C4-2B (cell line): ENCODE data around the gene TDP2.

ENCODE experiments used
- H3K27ac ChIP-seq: fragments of 450-650 bp; 2 replicates; pipeline ENCODE4 v1.5.1; 2017
- CTCF ChIP-seq: fragments of 450-650 bp; conservative IDR thresholded peaks from 2 replicates; pipeline ENCODE4 v1.5.1; 2017; ENCODE audit warnings: mild to moderate bottlenecking
- ZFX ChIP-seq: fragments of 450-650 bp; IDR thresholded peaks from 2 replicates; pipeline ENCODE4 v1.6.1; 2017

The TDP2 gene

GRCh38 chr6:24620637-24621036, 46.1 kb downstream of the TDP2 start:
- H3K27ac ChIP-seq, result no peak overlapping the region
- TF ChIP-seq ZFX (no peak), CTCF (no peak)

GRCh38 chr6:24619661-24620060, 47.0 kb downstream of the TDP2 start:
- no peak overlapping the region for H3K27ac ChIP-seq
- TF ChIP-seq CTCF (no peak), ZFX (no peak)

DNA sequence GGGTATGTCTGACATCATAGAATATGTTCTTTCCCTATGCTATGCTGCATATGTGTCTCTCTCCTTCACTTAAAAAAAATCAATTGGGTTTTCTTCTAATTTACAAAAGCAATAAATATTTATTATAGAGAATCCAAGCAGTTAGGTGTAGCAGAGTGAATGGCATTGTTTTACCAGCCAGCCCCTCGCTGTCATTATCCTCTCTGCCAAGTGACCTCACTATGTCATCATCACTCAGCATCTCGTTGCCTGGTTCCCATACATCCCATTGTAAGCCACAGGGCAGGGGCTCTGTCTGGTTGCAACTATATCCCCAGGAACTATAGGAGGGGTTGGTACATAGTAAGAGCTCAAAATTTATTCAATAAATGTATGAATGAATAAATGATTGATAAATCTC, 52.1 kb downstream of the TDP2 start:
- no peak for TF ChIP-seq ZFX
- TF ChIP-seq CTCF, result no peak
- H3K27ac ChIP-seq, result no peak overlapping the region

GRCh38 chr6:24614043-24614420, 52.7 kb downstream of the TDP2 start:
- TF ChIP-seq CTCF (no peak), ZFX (no peak)
- H3K27ac ChIP-seq, result no peak overlapping the region

DNA sequence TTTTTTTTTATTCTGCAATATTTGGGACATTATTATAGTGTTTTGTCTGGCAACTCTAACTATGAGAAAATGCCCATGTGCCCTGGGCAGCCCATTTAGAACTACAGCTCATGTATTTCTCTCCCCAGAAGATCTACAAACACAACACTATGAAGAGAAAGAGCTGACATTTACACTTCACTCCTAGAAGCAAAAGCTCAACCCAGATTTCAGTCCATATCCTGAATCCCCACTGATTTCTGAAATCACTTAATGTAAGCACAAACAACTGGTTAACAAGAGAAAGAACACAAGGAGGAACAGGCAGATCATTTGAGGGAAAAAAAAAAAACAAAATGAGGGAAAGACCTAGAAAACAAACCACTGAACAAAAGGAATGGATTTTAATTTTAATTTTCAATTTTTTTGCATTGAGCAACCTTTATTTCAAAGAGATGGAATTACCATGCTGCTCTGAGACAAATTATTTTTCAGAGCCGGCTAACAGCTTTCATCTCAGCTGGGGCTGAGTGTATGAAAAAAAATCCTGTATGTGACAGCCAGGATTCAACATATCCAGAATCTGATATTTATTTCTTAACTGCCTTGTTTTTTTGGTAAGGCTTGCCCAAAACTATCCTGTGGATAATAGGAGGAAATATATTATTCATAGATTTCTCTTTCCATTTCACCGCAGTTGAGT, 53.2 kb downstream of the TDP2 start:
- no peak for TF ChIP-seq CTCF
- no peak for TF ChIP-seq ZFX
- H3K27ac ChIP-seq, result no peak overlapping the region

DNA sequence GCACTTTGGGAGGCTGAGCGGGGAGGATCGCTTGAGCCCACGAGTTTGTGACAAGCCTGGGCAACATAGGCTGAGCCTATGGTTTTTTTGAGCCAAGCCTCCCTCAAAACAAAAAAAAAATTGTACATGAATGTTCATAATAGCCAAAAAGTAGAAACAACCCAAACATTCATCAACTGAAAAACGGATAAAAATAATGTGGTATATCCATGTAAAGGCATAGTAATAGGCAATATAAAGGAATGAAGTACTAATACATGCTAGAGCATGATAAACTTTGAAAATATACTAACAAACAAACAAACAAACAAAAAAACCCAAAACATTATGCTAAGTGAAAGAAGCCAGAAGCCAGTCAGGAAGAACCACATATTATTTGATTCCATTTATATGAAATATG, 56.0 kb downstream of the TDP2 start:
- TF ChIP-seq CTCF (no peak), ZFX (no peak)
- no peak overlapping the region for H3K27ac ChIP-seq

- TF ChIP-seq CTCF, result no peak
- TF ChIP-seq ZFX, result no peak
- H3K27ac ChIP-seq, result no peak overlapping the region
Observed at GRCh38 chr6:24607310-24608105, 59.2 kb downstream of the TDP2 start.
